GM18526 (cell line): Measurements from ENCODE around the gene RSF1.

Experiments
- POLR2A ChIP-seq: IDR thresholded peaks from 3 replicates; pipeline ENCODE4 v1.6.1; 2011; ENCODE audit not compliant: insufficient read length; ENCODE audit errors: extremely low read depth

RSF1 gene

GRCh38 chr11:77815459-77815858 is 5.1 kb downstream of the RSF1 start:
- no peak for TF ChIP-seq POLR2A

DNA sequence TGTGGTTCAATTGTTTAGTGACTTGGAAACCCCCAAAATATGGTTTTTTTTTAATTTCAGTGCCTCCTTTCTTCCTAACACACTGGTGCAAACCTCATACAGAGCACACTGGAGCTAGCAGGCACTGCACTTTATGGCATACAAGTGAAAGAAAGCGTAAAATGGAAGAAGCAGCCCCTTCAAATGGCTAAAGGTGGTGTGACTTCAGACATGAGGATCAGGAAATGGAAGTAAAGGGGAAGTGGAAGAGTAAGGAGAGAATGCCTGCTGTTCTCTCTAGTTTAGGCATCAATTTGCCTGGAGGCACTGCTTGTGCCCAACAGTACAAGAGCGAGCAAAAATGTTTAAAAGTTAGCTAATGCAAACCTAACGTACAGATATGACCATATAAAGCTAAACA is 5.7 kb downstream of the RSF1 start:
- TF ChIP-seq POLR2A, result no peak

DNA sequence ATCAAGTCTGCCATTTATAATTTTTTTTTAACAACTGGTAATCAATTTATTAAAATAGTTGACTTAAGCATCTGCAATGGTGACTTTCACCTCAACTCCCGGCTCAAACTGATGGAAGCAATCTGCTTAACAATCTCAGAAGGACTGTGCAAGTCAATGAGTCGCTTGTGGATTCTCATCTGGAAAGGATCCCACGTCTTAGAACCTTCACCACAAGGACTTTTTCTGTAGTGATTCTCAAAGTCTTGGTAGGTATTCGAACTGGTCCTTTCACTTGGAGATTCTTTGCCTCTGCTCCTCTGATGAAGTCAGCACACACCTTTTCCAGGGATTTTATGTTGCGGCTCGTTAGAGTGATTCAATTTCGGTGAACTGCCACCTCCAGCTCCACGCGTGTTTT is 7.3 kb downstream of the RSF1 start:
- TF ChIP-seq POLR2A, result no peak

DNA sequence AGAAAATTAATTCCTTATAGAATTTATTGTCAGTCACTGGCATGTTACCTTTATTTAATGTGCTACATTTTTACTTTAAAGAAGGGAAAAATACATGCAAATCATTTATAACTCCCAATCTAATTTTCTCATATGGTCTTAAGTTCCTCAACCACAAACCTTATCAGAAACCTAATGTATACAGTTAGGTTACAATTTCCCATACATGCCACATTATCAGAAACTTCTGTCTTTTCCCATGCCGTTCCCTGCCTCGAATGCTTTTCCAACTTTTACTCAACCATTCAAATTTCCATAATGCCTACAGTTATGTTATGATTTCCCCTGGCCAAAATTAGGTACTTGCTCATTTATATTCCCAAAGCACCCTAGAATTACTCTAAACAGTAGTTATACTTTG is 13.5 kb downstream of the RSF1 start:
- TF ChIP-seq POLR2A, result no peak

- no peak for TF ChIP-seq POLR2A
Measured at GRCh38 chr11:77806415-77806814, 14.1 kb downstream of the RSF1 start.

GRCh38 chr11:77801477-77801876 is 19.0 kb downstream of the RSF1 start:
- no peak for TF ChIP-seq POLR2A

- no peak for TF ChIP-seq POLR2A
Measured at GRCh38 chr11:77800449-77800848, 20.1 kb downstream of the RSF1 start.

GRCh38 chr11:77799338-77799737 is 21.2 kb downstream of the RSF1 start:
- TF ChIP-seq POLR2A, result no peak

GRCh38 chr11:77793972-77794371 is 26.6 kb downstream of the RSF1 start:
- no peak for TF ChIP-seq POLR2A

- no peak for TF ChIP-seq POLR2A
Measured at GRCh38 chr11:77791301-77791700, 29.2 kb downstream of the RSF1 start.

GRCh38 chr11:77789731-77790476 is 30.6 kb downstream of the RSF1 start:
- TF ChIP-seq POLR2A, result no peak

- no peak for TF ChIP-seq POLR2A
Measured at GRCh38 chr11:77789061-77789730, 31.3 kb downstream of the RSF1 start.

DNA sequence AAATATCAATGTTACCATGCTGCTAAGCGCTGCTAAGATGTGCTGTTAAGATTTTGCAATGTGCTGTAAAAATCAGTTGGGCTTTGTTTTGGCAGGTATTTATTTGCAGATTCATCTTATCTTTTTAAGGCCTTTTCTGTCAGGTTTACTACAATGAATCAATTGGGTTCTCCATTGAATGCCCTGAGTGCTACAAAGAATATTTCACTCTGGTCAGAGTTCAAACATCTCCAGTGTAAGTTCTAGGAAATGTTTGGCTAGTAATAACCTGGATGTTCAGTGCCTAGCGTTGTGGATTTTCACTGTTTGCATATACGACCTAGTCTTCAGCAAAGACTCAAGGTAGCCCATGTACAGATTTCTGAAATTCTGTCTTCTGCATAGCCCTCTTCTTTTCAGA is 36.0 kb downstream of the RSF1 start:
- no peak for TF ChIP-seq POLR2A

GRCh38 chr11:77783025-77783424 is 37.5 kb downstream of the RSF1 start:
- no peak for TF ChIP-seq POLR2A

GRCh38 chr11:77779935-77780334 is 40.6 kb downstream of the RSF1 start:
- TF ChIP-seq POLR2A, result no peak

- no peak for TF ChIP-seq POLR2A
Measured at GRCh38 chr11:77778549-77778948, 42.0 kb downstream of the RSF1 start.

- TF ChIP-seq POLR2A, result no peak
Measured at GRCh38 chr11:77778118-77778517, 42.4 kb downstream of the RSF1 start.
